HG02642 (cell line): ENCODE measurements around the gene TMEM87B.

ENCODE experiments used
- ATAC-seq: cut with Tn5 transposase; IDR thresholded peaks from one replicate; pipeline ENCODE4 v1.9.1; 2021; ENCODE audit warnings: mild to moderate bottlenecking; ENCODE audit not compliant: unreplicated experiment, poor library complexity

TMEM87B gene

GRCh38 chr2:112148477-112148876, 93.4 kb downstream of the TMEM87B start:
- ATAC-seq: no peak

GRCh38 chr2:112149194-112149593, 94.1 kb downstream of the TMEM87B start:
- no peak for ATAC-seq

- ATAC-seq: no peak
These were observed 94.9 kb downstream of the TMEM87B start for GRCh38 chr2:112149866-112150435.

- ATAC-seq: no peak
These were observed 95.4 kb downstream of the TMEM87B start for GRCh38 chr2:112150447-112150846.

GRCh38 chr2:112150851-112151250, 95.8 kb downstream of the TMEM87B start:
- no peak for ATAC-seq

- ATAC-seq: no peak
These were observed 96.2 kb downstream of the TMEM87B start for GRCh38 chr2:112151271-112151670.

- ATAC-seq: no peak
These were observed 96.8 kb downstream of the TMEM87B start for GRCh38 chr2:112151701-112152440.

- ATAC-seq: no peak
These were observed 97.6 kb downstream of the TMEM87B start for GRCh38 chr2:112152476-112153178.

- no peak for ATAC-seq
These were observed 98.1 kb downstream of the TMEM87B start for GRCh38 chr2:112153179-112153490.

- ATAC-seq: no peak
These were observed 98.4 kb downstream of the TMEM87B start for GRCh38 chr2:112153501-112153900.

GRCh38 chr2:112154246-112155117, 99.4 kb downstream of the TMEM87B start:
- no peak for ATAC-seq

- ATAC-seq: no peak
These were observed 100.5 kb downstream of the TMEM87B start for GRCh38 chr2:112155331-112156151.

- ATAC-seq: no peak
These were observed 101.3 kb downstream of the TMEM87B start for GRCh38 chr2:112156152-112156986.

- no peak for ATAC-seq
These were observed 102.4 kb downstream of the TMEM87B start for GRCh38 chr2:112157472-112157871.

GRCh38 chr2:112159454-112159921, 104.4 kb downstream of the TMEM87B start:
- ATAC-seq: no peak

GRCh38 chr2:112160283-112161250, 105.5 kb downstream of the TMEM87B start:
- ATAC-seq: no peak

GRCh38 chr2:112161431-112162145, 106.5 kb downstream of the TMEM87B start:
- ATAC-seq: no peak
